HG03520 (cell line): Measurements from ENCODE around the gene KRT9.
"Not testable (repeated sequence)": the region's sequence is repeated elsewhere in the genome, so short reads cannot be mapped to it uniquely, and the experiment has no call there.

ENCODE experiments used
- ATAC-seq: cut with Tn5 transposase; IDR thresholded peaks from one replicate; pipeline ENCODE4 v1.9.1; 2021; ENCODE audit warnings: mild to moderate bottlenecking, moderate library complexity; ENCODE audit not compliant: unreplicated experiment

The KRT9 gene

GRCh38 chr17:41547378-41547841 is 24.4 kb downstream of the KRT9 start:
- ATAC-seq, result no peak

GRCh38 chr17:41546819-41547218 is 25.0 kb downstream of the KRT9 start:
- no peak for ATAC-seq

- no peak for ATAC-seq
Measured at GRCh38 chr17:41545829-41546410, 25.9 kb downstream of the KRT9 start.

- no peak for ATAC-seq
Measured at GRCh38 chr17:41544935-41545334, 26.9 kb downstream of the KRT9 start.

GRCh38 chr17:41544491-41544892 is 27.4 kb downstream of the KRT9 start:
- no peak for ATAC-seq

GRCh38 chr17:41542786-41543185 is 29.1 kb downstream of the KRT9 start:
- ATAC-seq, result not testable (repeated sequence)

- no peak for ATAC-seq
Measured at GRCh38 chr17:41542357-41542756, 29.5 kb downstream of the KRT9 start.

- no peak for ATAC-seq
Measured at GRCh38 chr17:41540921-41541625, 30.8 kb downstream of the KRT9 start.

GRCh38 chr17:41539979-41540701 is 31.7 kb downstream of the KRT9 start:
- ATAC-seq, result no peak

- no peak for ATAC-seq
Measured at GRCh38 chr17:41539071-41539492, 32.8 kb downstream of the KRT9 start.

GRCh38 chr17:41538565-41538991 is 33.3 kb downstream of the KRT9 start:
- ATAC-seq, result no peak

GRCh38 chr17:41537990-41538389 is 33.9 kb downstream of the KRT9 start:
- no peak for ATAC-seq

- ATAC-seq, result no peak
Measured at GRCh38 chr17:41537614-41537954, 34.3 kb downstream of the KRT9 start.

GRCh38 chr17:41536741-41537613 is 34.9 kb downstream of the KRT9 start:
- ATAC-seq, result no peak

GRCh38 chr17:41535764-41536481 is 35.9 kb downstream of the KRT9 start:
- ATAC-seq, result no peak

- no peak for ATAC-seq
Measured at GRCh38 chr17:41534899-41535546, 36.8 kb downstream of the KRT9 start.

- ATAC-seq, result no peak
Measured at GRCh38 chr17:41533613-41534012, 38.2 kb downstream of the KRT9 start.

GRCh38 chr17:41532947-41533570 is 38.8 kb downstream of the KRT9 start:
- no peak for ATAC-seq

- ATAC-seq, result no peak
Measured at GRCh38 chr17:41531993-41532392, 39.9 kb downstream of the KRT9 start.
